BLaER1 (cell line): ENCODE results near the gene NCCRP1.

Source experiments
- H3K27ac ChIP-seq: shearing (Covaris generic); formaldehyde crosslinking; 2 replicates; pipeline ENCODE4 v1.8.1; 2022
- H3K27me3 ChIP-seq: shearing (Covaris generic); formaldehyde crosslinking; 2 replicates; pipeline ENCODE4 v1.8.1; 2022
- H3K36me3 ChIP-seq: shearing (Covaris generic); formaldehyde crosslinking; 2 replicates; pipeline ENCODE4 v1.8.1; 2022
- H3K4me1 ChIP-seq: shearing (Covaris generic); formaldehyde crosslinking; 2 replicates; pipeline ENCODE4 v1.8.1; 2022
- H3K4me2 ChIP-seq: shearing (Covaris generic); formaldehyde crosslinking; 2 replicates; pipeline ENCODE4 v1.8.1; 2022
- H3K4me3 ChIP-seq: shearing (Covaris generic); formaldehyde crosslinking; 2 replicates; pipeline ENCODE4 v1.8.1; 2022
- H3K9ac ChIP-seq: shearing (Covaris generic); formaldehyde crosslinking; 2 replicates; pipeline ENCODE4 v1.8.1; 2022
- H3K9me3 ChIP-seq: shearing (Covaris generic); formaldehyde crosslinking; 2 replicates; pipeline ENCODE4 v1.8.1; 2022
- H4K20me1 ChIP-seq: shearing (Covaris generic); formaldehyde crosslinking; 2 replicates; pipeline ENCODE4 v1.8.1; 2022
- Cebpa-rat ChIP-seq: shearing (Covaris generic); IDR thresholded peaks from 2 replicates; pipeline ENCODE4 v1.8.1; 2022

NCCRP1 gene

DNA sequence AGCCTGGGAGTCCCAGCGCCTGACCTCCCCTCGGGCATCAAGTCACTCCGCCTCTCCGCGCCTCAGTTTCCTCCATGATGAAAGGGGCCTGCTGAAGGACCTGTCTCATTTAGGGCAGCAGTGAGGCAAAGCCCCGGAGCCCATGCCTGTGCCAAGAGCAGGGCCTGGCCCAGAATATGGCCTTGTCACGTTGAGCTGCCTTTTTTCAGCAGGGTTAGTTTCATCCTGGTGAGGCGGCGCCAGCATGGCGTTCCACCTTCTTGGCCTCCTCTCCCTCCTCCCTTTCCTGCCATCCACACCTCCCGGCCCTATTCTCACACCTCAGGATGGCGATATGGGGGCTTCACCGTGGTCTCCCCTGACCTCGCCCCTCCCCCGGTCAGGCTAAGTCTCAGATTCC is 41.0 kb upstream of the NCCRP1 start:
- 0 out of 2 replicates have a peak overlapping the region, but pooled peaks have one; percentile 10 for H3K27ac ChIP-seq
- TF ChIP-seq Cebpa-rat, result no peak
- no peaks in the 10 kb centered on the region for H3K9me3 ChIP-seq
- peak overlapping the region; percentile 4 for H3K4me2 ChIP-seq
- no peak overlapping the region for H3K4me3 ChIP-seq
- no peaks in the 10 kb centered on the region for H3K27me3 ChIP-seq
- peaks cover 20% of the 10 kb centered on the region for H3K36me3 ChIP-seq
- peaks cover 81% of the 10 kb centered on the region for H3K4me1 ChIP-seq
- H3K9ac ChIP-seq, result 0 out of 2 replicates have a peak overlapping the region, but pooled peaks have one; percentile 29
- H4K20me1 ChIP-seq, result peaks cover 89% of the 10 kb centered on the region

DNA sequence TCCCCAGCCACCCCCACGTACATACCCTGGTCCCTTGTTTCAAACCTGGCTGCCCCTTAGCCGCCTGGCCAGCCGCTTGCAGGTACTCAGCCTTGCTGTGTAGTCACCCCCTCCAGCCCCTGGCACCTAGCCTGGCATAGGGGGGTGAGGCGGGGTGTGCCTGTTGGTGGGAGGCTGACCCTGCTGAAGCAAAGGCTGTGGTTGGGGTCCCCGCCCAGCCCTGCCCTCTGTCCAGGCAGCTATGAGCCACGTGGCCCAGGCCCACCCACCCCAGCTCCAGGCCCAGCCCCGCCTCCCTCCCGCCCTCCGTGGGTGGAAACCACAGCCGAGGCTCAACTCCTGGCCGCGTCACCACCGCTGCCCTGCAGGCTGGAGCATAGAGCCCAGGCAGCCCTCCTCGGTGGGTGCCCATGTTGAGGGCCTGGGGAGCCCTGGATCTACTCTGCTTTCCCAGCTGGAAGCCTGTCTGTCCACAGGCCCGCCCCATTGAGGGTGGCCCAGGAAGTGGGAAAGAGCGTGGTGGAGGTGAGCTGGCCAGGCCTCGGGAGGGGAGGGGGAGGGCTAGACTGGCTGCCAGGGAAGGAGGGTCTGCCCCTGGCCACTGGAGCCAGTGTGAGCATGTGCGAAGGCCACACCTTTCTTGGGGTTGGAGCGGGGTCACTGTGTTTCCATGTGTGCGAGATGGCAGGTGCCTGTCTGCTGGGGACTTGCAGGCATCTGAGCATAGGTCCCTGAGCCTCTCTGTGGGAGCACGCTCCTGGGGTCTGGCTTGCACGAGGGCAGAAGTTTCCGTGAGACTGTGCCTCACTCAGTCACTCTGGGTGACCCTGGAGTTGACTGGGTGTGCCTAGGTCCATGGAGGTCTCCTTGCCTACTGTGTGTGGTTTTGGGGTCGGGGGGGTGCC is 40.2 kb upstream of the NCCRP1 start:
- H3K4me2 ChIP-seq, result peak overlapping the region; percentile 50
- H3K9me3 ChIP-seq, result no peaks in the 10 kb centered on the region
- no peak for TF ChIP-seq Cebpa-rat
- H3K27me3 ChIP-seq, result no peaks in the 10 kb centered on the region
- H3K4me3 ChIP-seq, result no peak overlapping the region
- H3K9ac ChIP-seq, result no peak overlapping the region
- H4K20me1 ChIP-seq, result peaks cover 89% of the 10 kb centered on the region
- peak overlapping the region; percentile 51; the same call in 1 of the 2 replicates for H3K27ac ChIP-seq
- H3K4me1 ChIP-seq, result peaks cover 76% of the 10 kb centered on the region
- peaks cover 20% of the 10 kb centered on the region for H3K36me3 ChIP-seq

DNA sequence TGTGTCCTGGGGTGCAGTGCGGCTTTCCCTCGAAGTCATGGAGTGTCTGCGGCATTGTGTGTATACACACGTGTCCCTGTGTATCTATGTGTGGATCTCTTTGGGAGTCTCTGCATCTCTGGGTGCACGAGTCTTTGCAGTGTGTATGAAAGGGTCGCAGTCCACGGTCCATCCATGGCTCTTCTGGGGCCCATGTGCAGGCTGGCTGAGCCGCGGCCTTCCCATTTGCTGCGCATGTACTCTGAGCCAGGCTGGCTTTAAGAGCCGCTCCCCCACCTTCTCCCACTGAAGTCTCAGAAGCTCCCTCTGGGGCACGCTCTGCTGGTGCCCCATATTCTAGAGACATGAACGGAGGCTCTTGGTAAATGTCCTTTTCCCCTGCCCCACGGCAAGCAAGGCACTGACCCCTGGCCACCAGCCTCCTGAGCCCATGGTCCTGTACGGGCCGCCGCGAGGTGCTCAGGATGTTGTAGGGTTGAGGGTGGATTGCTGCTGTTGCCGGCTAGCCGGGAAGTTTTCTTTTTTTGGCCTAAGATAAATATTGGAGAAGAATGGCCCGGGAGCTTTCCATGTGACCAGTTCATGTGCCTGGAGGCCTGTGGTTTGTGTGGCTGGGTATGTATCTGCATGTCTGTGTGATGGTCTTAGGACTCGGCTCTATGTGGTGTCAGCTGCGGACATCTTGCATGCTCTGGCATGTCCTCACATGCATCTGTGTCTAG is 39.3 kb upstream of the NCCRP1 start:
- TF ChIP-seq Cebpa-rat, result no peak

DNA sequence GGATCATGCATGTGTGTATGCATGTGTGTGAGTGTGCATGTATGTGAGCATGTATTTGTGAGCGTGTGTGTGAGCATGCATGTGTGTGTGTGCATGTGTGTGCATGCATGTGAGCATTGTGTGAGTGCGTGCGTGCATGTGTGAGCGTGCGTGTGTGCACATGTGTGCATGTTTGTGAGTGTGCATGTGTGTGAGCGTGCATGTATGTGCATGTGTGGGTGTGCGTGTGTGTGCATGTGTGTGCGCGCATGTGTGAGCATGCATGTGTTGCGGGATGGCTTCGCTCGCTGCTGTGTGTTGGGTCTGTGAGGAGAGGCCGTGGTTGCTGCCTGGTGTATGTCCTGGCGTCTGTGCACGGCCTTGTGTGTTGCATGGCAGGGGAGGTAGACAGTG is 38.8 kb upstream of the NCCRP1 start:
- Histone ChIP-seq H3K27ac (peak overlapping the region; percentile 44; the same call in 1 of the 2 replicates), H3K9me3 (no peaks in the 10 kb centered on the region), H3K36me3 (peaks cover 20% of the 10 kb centered on the region), H3K4me1 (peaks cover 69% of the 10 kb centered on the region), H3K27me3 (no peaks in the 10 kb centered on the region), H3K4me3 (no peak overlapping the region), H3K4me2 (no peak overlapping the region), H4K20me1 (peaks cover 88% of the 10 kb centered on the region), H3K9ac (no peak overlapping the region)
- no peak for TF ChIP-seq Cebpa-rat

More for the DNA sequence above, 39.3 kb upstream of the NCCRP1 start:
- no peaks in the 10 kb centered on the region for H3K9me3 ChIP-seq
- H3K4me3 ChIP-seq, result no peak overlapping the region
- peaks cover 20% of the 10 kb centered on the region for H3K36me3 ChIP-seq
- H4K20me1 ChIP-seq, result peaks cover 88% of the 10 kb centered on the region
- peak overlapping the region; percentile 50; the same call in 1 of the 2 replicates for H3K4me2 ChIP-seq
- H3K4me1 ChIP-seq, result peaks cover 69% of the 10 kb centered on the region
- H3K27me3 ChIP-seq, result no peaks in the 10 kb centered on the region
- H3K27ac ChIP-seq, result 0 out of 2 replicates have a peak overlapping the region, but pooled peaks have one; percentile 18
- no peak overlapping the region for H3K9ac ChIP-seq

DNA sequence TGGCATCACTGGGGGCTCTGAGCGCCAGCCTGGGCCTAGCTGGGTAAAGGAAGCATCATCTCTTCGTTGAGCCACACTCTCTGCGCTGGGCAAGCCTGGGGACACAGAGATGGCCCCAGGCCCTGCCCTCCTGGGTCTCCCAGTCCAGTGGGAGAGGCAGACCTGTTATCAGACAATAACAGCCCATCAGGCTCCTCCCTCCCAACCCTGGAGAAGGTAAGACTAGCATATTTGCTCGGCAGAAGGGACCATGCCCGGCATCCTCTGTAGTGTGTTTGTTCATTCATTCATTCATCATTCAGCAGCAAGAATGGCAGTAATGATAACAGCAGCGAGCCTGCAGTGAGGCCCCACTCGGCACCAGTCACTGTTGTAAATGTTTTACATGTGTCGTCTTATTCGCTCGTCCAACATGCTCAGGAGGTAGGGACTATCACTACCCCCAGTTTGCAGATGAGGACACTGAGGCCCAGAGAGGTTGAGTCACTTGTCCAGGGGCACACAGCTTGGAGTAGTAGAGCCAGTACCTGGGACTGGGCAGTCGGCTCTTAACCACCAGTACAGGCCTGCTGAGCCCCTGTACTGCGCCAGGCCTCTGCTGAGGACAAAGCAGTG is 38.0 kb upstream of the NCCRP1 start:
- peaks cover 66% of the 10 kb centered on the region for H3K4me1 ChIP-seq
- H3K9me3 ChIP-seq, result no peaks in the 10 kb centered on the region
- no peak overlapping the region for H3K4me3 ChIP-seq
- peaks cover 94% of the 10 kb centered on the region for H4K20me1 ChIP-seq
- no peak for TF ChIP-seq Cebpa-rat
- H3K4me2 ChIP-seq, result no peak overlapping the region
- no peaks in the 10 kb centered on the region for H3K27me3 ChIP-seq
- peak overlapping the region; percentile 44; the same call in 1 of the 2 replicates for H3K27ac ChIP-seq
- peaks cover 14% of the 10 kb centered on the region for H3K36me3 ChIP-seq
- no peak overlapping the region for H3K9ac ChIP-seq

DNA sequence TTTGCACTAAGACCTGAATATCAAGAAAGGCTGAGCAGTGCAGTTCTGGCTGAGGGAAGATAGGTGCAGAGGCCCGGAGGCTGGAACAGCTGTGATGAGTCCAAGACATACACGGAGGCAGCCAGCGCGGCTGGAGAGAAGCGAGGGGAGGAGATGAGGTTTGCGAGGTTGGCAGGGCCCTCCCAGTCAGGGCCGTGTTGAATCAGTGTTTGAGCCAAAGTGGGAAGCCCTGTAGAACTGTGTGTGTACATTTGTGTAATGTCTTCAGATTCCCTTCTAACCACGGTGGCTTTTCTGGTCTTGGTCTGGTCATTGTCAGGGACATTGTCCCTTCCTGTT is 36.3 kb upstream of the NCCRP1 start:
- Histone ChIP-seq H3K36me3 (peaks cover 14% of the 10 kb centered on the region), H3K4me3 (no peak overlapping the region), H4K20me1 (peaks cover 95% of the 10 kb centered on the region), H3K9me3 (no peaks in the 10 kb centered on the region), H3K9ac (peak overlapping the region; percentile 45), H3K4me2 (0 out of 2 replicates have a peak overlapping the region, but pooled peaks have one; percentile 7), H3K27ac (peak overlapping the region; percentile 53), H3K4me1 (peaks cover 50% of the 10 kb centered on the region), H3K27me3 (no peaks in the 10 kb centered on the region)
- TF ChIP-seq Cebpa-rat, result no peak

DNA sequence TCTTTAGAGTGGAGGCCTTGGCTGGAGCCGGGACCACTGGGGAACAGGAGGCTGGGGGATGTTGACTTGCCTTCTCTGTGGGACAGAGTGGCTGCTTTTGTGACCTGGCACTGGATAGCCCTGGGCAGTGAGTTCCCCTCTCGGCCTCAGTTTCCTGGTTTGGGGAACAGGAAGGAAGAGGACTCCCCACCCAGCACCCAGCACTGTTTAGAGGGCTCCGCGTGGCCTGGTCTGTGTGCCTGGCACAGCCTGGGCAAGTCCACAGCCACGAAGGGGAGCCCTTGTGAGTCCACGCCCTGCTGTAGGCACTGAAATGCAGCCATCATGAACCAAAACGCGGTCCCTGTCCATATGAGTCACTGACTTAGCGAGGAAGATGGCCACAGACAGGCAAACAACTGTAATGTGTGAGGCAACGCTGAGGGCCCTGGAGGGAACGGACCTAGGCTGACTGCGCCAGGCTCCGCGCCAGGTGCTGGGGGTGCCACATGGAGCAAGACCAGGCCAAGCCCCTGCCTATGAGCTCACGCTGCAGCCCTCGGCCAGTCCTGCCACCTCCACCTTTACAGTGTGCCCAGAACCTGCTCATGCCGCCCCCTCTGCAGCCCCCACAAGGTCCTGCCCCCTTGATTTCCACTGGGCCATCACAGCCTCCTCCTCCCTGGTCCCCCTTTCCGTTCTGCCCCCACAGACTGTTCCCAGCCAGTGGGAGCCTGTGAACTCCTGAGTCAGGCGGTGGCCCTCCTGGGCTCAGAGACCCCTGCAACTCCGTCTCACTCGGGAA is 35.7 kb upstream of the NCCRP1 start:
- TF ChIP-seq Cebpa-rat, result no peak
- Histone ChIP-seq H3K27ac (peak overlapping the region; percentile 53), H3K36me3 (peaks cover 14% of the 10 kb centered on the region), H3K27me3 (no peaks in the 10 kb centered on the region), H3K4me2 (0 out of 2 replicates have a peak overlapping the region, but pooled peaks have one; percentile 7), H3K9ac (peak overlapping the region; percentile 45; the same call in 1 of the 2 replicates), H3K9me3 (no peaks in the 10 kb centered on the region), H3K4me3 (no peak overlapping the region), H4K20me1 (peaks cover 95% of the 10 kb centered on the region), H3K4me1 (peaks cover 50% of the 10 kb centered on the region)

DNA sequence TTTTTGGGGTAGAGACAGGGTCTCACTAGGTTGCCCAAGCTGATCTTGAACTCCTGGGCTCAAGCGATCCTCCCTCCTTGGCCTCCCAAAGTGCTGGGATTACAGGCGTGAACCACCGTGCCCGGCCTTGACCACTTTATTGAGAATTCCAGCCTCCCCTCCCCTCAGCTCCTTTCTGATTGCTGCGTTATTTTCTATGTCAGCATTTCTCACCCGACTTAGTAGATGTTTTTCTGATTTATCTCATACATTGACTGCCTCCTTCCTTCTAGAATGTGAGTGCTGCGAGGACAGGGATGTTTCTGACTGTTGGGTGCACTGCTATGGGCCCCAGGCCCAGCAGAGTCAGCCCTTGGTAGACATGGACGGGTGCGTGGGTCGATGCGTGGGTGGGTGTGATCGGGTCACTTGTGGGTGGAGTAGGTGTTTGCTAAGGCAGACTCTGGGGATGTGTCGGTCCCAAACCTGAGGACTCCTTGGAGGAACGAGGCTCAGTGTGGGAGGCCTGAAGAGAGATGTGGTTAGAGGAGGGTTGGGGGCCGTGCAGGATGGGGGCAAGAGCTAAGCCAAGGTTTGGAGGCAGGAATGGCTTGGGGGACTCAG is 34.2 kb upstream of the NCCRP1 start:
- 0 out of 2 replicates have a peak overlapping the region, but pooled peaks have one; percentile 7 for H3K4me2 ChIP-seq
- no peaks in the 10 kb centered on the region for H3K9me3 ChIP-seq
- no peak for TF ChIP-seq Cebpa-rat
- H3K27ac ChIP-seq, result no peak overlapping the region; the same call in 1 of the 2 replicates
- no peak overlapping the region for H3K4me3 ChIP-seq
- peaks cover 44% of the 10 kb centered on the region for H3K4me1 ChIP-seq
- H3K36me3 ChIP-seq, result peaks cover 14% of the 10 kb centered on the region
- peaks cover 98% of the 10 kb centered on the region for H4K20me1 ChIP-seq
- no peak overlapping the region for H3K9ac ChIP-seq
- no peaks in the 10 kb centered on the region for H3K27me3 ChIP-seq
